GM12872 (cell line): ENCODE measurements around the gene SNN.

ENCODE experiments used
- CTCF ChIP-seq: IDR thresholded peaks from 3 replicates; pipeline ENCODE4 v1.5.1; 2011; ENCODE audit warnings: low read depth, mild to moderate bottlenecking, low read length, moderate library complexity; ENCODE audit not compliant: insufficient read depth

The SNN gene

GRCh38 chr16:11667824-11668622, at the start of gene SNN:
TSS of gene SNN (plus strand) at chr16:11668455. CDS start at chr16:11676060, 7,605 bp downstream.
- TF ChIP-seq CTCF = no peak

GRCh38 chr16:11619327-11619851, 48.9 kb upstream of the SNN start:
- no peak for TF ChIP-seq CTCF

GRCh38 chr16:11620243-11621003, 47.8 kb upstream of the SNN start:
- no peak for TF ChIP-seq CTCF

DNA sequence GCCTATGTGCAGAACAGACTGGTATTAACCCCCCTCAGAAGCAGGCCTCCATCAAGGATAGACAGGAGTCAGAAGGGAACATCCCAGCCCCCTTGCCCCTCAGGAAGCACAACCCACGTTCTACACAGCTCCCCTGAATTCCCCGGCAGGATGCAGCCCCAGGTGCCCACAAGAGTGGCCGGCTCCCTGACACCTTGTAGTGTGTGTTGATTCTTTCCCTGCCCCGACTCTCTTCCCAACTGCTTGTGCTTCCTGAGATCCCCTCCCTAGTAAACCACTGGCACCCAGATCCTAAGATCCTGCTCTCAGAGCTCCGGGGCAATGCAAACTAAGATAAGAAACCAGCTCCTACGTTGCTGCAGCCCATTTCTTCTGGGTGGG, 46.7 kb upstream of the SNN start:
- TF ChIP-seq CTCF = no peak

- TF ChIP-seq CTCF = no peak
Measured at GRCh38 chr16:11621920-11622651, 46.2 kb upstream of the SNN start.

DNA sequence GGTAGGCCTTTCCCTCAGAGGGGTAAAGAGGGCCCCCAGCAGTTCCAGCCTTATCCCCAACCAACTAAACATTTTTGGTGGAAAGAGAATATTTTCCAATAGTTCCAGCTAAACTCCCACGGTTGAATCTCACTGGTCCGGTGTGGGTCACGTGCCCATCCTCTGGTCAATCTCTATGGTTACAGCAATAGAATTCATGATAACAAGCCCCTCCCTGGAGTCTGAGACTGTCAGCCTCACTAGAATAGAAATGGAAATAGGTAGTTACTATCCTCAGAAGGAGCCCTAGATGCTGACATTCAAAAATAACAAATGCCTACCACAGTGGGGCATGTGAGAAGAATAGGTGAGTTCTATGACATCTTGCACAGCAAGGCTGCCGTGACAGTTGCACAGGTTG, 44.0 kb upstream of the SNN start:
- no peak for TF ChIP-seq CTCF
